Adrenal gland (tissue), 12 donors: ENCODE measurements around the gene B4GALNT1. TPM values are rescaled to one million over a fixed set of nuclear protein-coding genes. Genes with fewer than 3 reads are reported as not detected.

Source experiments
- DNase-seq, 7 donors: peaks; one replicate each; pipeline ENCODE4 v3.0.0-alpha.2; 2019 to 2020
- H3K27ac ChIP-seq, 5 donors: fragments of 200-600 bp; sonication (generic) in 4 of 5; 1 replicate in 3 of 5; 2 replicates in 2 of 5; pipeline versions ENCODE4 v1.5.1 to v1.8.0; 2016 to 2020; ENCODE audit warnings: mild to moderate bottlenecking in 1 of 5
- H3K27me3 ChIP-seq: fragments of 200-600 bp; 2 replicates; pipeline ENCODE4 v1.8.0; 2021
- H3K36me3 ChIP-seq, 2 donors: fragments of 200-600 bp; replicated peaks in 1 of 2; 1 replicate in 1 of 2; 2 replicates in 1 of 2; pipeline versions ENCODE4 v1.5.1 to v1.8.0; 2018 to 2022
- H3K4me1 ChIP-seq, 2 donors: fragments of 200-600 bp; replicated peaks in 1 of 2; 1 replicate in 1 of 2; 2 replicates in 1 of 2; pipeline versions ENCODE4 v1.5.1 to v1.8.0; 2018 to 2021
- H3K4me3 ChIP-seq, 4 donors: fragments of 200-600 bp; sonication (generic) in 3 of 4; one replicate each; pipeline ENCODE4 v1.5.1; 2016 to 2018
- H3K9me3 ChIP-seq, 3 donors: fragments of 200-600 bp; sonication (generic) in 1 of 3; replicated peaks in 1 of 3; 1 replicate in 2 of 3; 2 replicates in 1 of 3; pipeline versions ENCODE4 v1.5.1 to v1.8.0; 2016 to 2021
- POLR2A ChIP-seq, 2 donors: fragments of 450-650 bp; IDR thresholded peaks; one replicate each; pipeline ENCODE4 v1.6.1; 2017; ENCODE audit warnings: antibody characterized with exemption in 2 of 2, mild to moderate bottlenecking in 2 of 2, moderate library complexity in 1 of 2
- WGBS, 4 donors: extraction: QIAGEN DNeasy Blood & Tissue Kit in 2 of 4; methylation state at CpG; one replicate each; pipeline versions ENCODE4 v1.1.5 to v1.1.7; 2013 to 2017; 5-methylcytosine and 5-hydroxymethylcytosine counted together
- intact Hi-C, 2 donors: fragments of 100-400 bp; cut with DNase I; formaldehyde crosslinking; loops; one replicate each; pipeline versions ENCODE4 v1.14.1 to v1.15.0; 2022 to 2023
- polyA plus RNA-seq, 3 donors: library from polyadenylated mRNA; stranded (reverse); fragments of 200-250 nt in 2 of 3; fragments of 350-450 nt in 1 of 3; fragmentation: Illumina TruSeq in 1 of 3; extraction: RNeasy Lipid Tissue Mini Kit (QIAGEN cat#74804) in 1 of 3; gene quantifications; one replicate each; pipeline ENCODE4 v1.2.3, GENCODE V29; 2013 to 2014
- total RNA-seq, 9 donors: library from RNA; depleted of rRNA in 4 of 9; stranded (reverse); fragments of >200 nt in 4 of 9; fragments of 120-200 nt in 1 of 9; fragmentation: NEBNext Ultra II Directional in 1 of 9; extraction: Animal tissue kit (Norgen Biotek cat#: 25700) in 1 of 9; gene quantifications; one replicate each; pipeline versions ENCODE4 v1.1.0 to v1.2.4, GENCODE V29; 2013 to 2023
- TF ChIP-seq, protein P1 (sequence below), 6 experiments: fragments of 450-650 bp in 4 of 6; fragments of 200-600 bp in 2 of 6; sonication (generic) in 1 of 6; IDR thresholded peaks; 1 replicate in 5 of 6; 2 replicates in 1 of 6; pipeline versions ENCODE4 v1.5.1 to v1.8.0; 2016 to 2021; ENCODE audit warnings: antibody characterized with exemption in 6 of 6, mild to moderate bottlenecking in 2 of 6, moderate library complexity in 1 of 6
- donor health status: healthy with polysubstance abuse.
- donor health status: Bipolar disorder and iron deficiency.
- donor health status: DM: yes; HTN: yes; CAD: no.
- donor health status: DM: no; HTN: no; CAD: no.
- donor health status: DM: no; HTN: no; CAD: no.
- donor health status: DM: yes; HTN: yes; CAD: no.

Gene B4GALNT1
- total and polyA plus RNA-seq, 12 donors, result 0.17 to 7.4 (median 1.2) TPM

DNA sequence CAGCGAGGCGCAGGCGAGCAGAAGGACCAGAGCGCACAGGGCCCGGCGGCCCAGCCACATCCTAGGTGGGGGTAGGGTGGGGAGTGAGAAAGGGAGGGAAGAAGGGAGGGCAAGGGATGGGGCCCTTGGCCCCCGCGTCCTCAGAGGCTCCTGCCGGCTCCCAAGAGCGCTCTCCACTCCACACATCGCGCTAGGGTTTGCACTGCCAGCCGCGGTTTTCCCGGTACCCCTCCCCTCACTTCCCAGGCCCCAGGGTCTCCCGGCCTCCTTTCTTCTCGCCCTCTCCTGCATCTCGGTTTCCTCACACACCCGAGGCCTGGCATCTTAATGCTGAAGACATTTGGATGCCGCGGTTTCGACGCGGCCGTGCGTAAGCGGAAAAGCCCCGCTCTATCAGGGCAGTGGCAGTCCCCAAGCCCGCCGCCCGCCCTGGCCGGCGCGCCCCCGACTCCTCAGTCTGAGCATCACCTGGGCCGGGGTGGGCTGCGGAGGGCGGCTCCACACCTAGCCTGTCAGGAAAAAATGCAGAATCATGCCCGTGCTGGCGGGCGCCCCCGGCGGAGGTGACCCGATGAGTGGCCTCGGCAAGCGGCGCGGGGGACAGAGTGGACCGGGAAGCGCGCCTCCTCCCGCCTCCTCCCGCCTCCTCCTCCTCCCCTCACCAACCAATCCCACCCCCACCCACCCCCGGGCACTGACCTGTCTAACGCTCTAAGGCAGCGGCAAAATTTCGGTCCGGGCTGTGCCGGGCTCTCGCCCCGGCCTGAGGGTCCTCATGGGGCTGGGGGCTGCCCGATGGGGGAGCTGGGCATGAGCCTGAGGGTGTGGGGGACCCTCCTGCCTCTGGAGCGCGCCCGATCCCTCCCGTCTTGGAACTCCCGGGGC lies 686 bp downstream of the B4GALNT1 start:
- intact Hi-C loops, result no loop called here
- H3K27ac ChIP-seq, result no peak overlapping the region
- H3K4me1 ChIP-seq, result peaks cover 15 to 23% of the 10 kb centered on the region in 2 donors
- peak overlapping the region in 2 of 4 donors; percentile 13 to 72 for H3K4me3 ChIP-seq
- H3K27me3 ChIP-seq, result peaks cover 43% of the 10 kb centered on the region
- WGBS, 4 donors, result 0 to 2% (median 1%) methylated on average over 22 to 67 of the region's 67 CpGs
- no peaks in the 10 kb centered on the region for H3K9me3 ChIP-seq
- no peaks in the 10 kb centered on the region for H3K36me3 ChIP-seq
- DNase-seq, result peak in 2 of 7 donors; percentile 19 to 23
- no peak for TF ChIP-seq POLR2A (IDR thresholded peaks at IDR 0.05)
- TF ChIP-seq, protein P1, sequence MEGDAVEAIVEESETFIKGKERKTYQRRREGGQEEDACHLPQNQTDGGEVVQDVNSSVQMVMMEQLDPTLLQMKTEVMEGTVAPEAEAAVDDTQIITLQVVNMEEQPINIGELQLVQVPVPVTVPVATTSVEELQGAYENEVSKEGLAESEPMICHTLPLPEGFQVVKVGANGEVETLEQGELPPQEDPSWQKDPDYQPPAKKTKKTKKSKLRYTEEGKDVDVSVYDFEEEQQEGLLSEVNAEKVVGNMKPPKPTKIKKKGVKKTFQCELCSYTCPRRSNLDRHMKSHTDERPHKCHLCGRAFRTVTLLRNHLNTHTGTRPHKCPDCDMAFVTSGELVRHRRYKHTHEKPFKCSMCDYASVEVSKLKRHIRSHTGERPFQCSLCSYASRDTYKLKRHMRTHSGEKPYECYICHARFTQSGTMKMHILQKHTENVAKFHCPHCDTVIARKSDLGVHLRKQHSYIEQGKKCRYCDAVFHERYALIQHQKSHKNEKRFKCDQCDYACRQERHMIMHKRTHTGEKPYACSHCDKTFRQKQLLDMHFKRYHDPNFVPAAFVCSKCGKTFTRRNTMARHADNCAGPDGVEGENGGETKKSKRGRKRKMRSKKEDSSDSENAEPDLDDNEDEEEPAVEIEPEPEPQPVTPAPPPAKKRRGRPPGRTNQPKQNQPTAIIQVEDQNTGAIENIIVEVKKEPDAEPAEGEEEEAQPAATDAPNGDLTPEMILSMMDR (IDR thresholded peaks at IDR 0.05), result no peak

GRCh38 chr12:57631566-57632072 lies 1.4 kb downstream of the B4GALNT1 start:
- peak in 1 of 7 donors; percentile 4 for DNase-seq
- H3K27me3 ChIP-seq, result peaks cover 45% of the 10 kb centered on the region

GRCh38 chr12:57630891-57631433 lies 2.0 kb downstream of the B4GALNT1 start:
- TF ChIP-seq, protein P1 (IDR thresholded peaks at IDR 0.05), result no peak
- TF ChIP-seq POLR2A (IDR thresholded peaks at IDR 0.05), result no peak
- intact Hi-C loops, result no loop called here
- Histone ChIP-seq H3K4me3 (no peak overlapping the region), H3K36me3 (no peaks in the 10 kb centered on the region), H3K27ac (no peak overlapping the region), H3K4me1 (peaks cover 15 to 23% of the 10 kb centered on the region in 2 donors), H3K27me3 (peaks cover 52% of the 10 kb centered on the region), H3K9me3 (no peaks in the 10 kb centered on the region)
- 50 to 68% (median 58%) methylated on average over 3 to 6 of the region's 6 CpGs for WGBS, 4 donors
- DNase-seq, result peak in 1 of 7 donors; percentile 12

More at GRCh38 chr12:57631566-57632072, 1.4 kb downstream of the B4GALNT1 start:
- Histone ChIP-seq H3K4me1 (peaks cover 15 to 23% of the 10 kb centered on the region in 2 donors), H3K9me3 (no peaks in the 10 kb centered on the region), H3K4me3 (peak overlapping the region in 1 of 4 donors; percentile 72), H3K27ac (no peak overlapping the region), H3K36me3 (no peaks in the 10 kb centered on the region)
- no peak for TF ChIP-seq POLR2A (IDR thresholded peaks at IDR 0.05)
- TF ChIP-seq, protein P1 (IDR thresholded peaks at IDR 0.05), result no peak
- intact Hi-C loops, result no loop called here
- WGBS, 4 donors, result 11 to 56% (median 16%) methylated on average over 1 to 26 of the region's 26 CpGs

DNA sequence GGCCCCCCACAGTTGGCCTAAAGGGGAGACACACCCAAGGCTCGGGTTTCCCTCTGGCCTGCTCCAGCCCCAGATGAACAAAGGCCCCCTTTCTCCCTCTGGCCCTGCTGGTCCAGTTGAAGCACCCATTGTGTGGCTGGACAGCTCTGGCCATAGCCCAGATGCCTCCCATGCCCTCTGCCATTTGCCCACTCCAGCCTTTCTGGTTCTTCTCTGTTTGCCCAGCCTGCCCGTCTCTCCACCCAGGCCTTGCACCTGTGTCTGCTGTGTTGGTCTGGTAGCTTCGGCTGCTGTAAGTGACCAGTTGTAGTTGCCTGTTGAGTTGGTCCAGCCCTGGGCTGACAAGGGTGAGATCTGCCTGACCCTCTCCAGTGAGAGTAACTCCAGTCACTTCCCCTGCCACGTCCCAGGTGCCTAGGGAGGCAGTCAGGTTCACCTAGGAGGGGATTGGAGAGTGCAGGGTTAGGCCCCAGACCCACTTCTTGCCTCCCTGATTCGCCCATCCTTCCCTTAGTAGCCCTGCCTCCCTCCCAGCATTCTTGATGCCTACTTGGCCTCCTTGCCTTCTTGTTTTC lies 3.0 kb downstream of the B4GALNT1 start:
- intact Hi-C loops, result no loop called here
- Histone ChIP-seq H3K9me3 (no peaks in the 10 kb centered on the region), H3K4me1 (peaks cover 15 to 23% of the 10 kb centered on the region in 2 donors), H3K4me3 (no peak overlapping the region), H3K27me3 (peaks cover 55% of the 10 kb centered on the region), H3K27ac (no peak overlapping the region), H3K36me3 (no peaks in the 10 kb centered on the region)
- TF ChIP-seq, protein P1 (IDR thresholded peaks at IDR 0.05), result no peak
- TF ChIP-seq POLR2A (IDR thresholded peaks at IDR 0.05), result no peak
- DNase-seq, result peak in 1 of 7 donors; percentile 17
- 80 to 88% (median 85%) methylated on average over 4 to 5 of the region's 5 CpGs for WGBS, 4 donors
